T-helper 1 cell treated with Interleukin-12 subunit alpha and Interleukin-12 subunit beta and Interleukin-4 antibody, amounts not matched to agents 30 μg/mL and 1 μg/mL, for 36 hours (primary cell): ENCODE measurements around the gene MBD3L2.
"Not testable (repeated sequence)": the region's sequence is repeated elsewhere in the genome, so short reads cannot be mapped to it uniquely, and the experiment has no call there.

Experiments used
- H3K27ac Mint-ChIP-seq: one replicate; pipeline ENCODE4 v1.8.0; 2021; ENCODE audit warnings: mild to moderate bottlenecking, mixed read lengths
- H3K27me3 Mint-ChIP-seq: one replicate; pipeline ENCODE4 v1.8.0; 2021; ENCODE audit warnings: low read depth, mixed read lengths
- H3K36me3 Mint-ChIP-seq: one replicate; pipeline ENCODE4 v1.8.0; 2021; ENCODE audit warnings: low read depth, mixed read lengths
- H3K4me1 Mint-ChIP-seq: one replicate; pipeline ENCODE4 v1.8.0; 2021; ENCODE audit warnings: low read depth, mixed read lengths
- H3K4me3 Mint-ChIP-seq: one replicate; pipeline ENCODE4 v1.8.0; 2021; ENCODE audit warnings: mild to moderate bottlenecking, moderate library complexity, mixed read lengths
- H3K9me3 Mint-ChIP-seq: one replicate; pipeline ENCODE4 v1.8.0; 2021; ENCODE audit warnings: mixed read lengths

The MBD3L2 gene

GRCh38 chr19:7051421-7051820, 2.3 kb downstream of the MBD3L2 start:
- H3K27ac Mint-ChIP-seq, H3K4me1 Mint-ChIP-seq, H3K36me3 Mint-ChIP-seq, H3K27me3 Mint-ChIP-seq, H3K9me3 Mint-ChIP-seq, H3K4me3 Mint-ChIP-seq: not testable (repeated sequence)

- not testable (repeated sequence) for H3K36me3 Mint-ChIP-seq, H3K27ac Mint-ChIP-seq, H3K27me3 Mint-ChIP-seq, H3K4me1 Mint-ChIP-seq, H3K4me3 Mint-ChIP-seq, H3K9me3 Mint-ChIP-seq
Observed at GRCh38 chr19:7052896-7053295, 3.8 kb downstream of the MBD3L2 start.

GRCh38 chr19:7054635-7055368, 5.7 kb downstream of the MBD3L2 start:
- H3K36me3 Mint-ChIP-seq, H3K4me3 Mint-ChIP-seq: not testable (repeated sequence)

GRCh38 chr19:7055679-7056078, 6.6 kb downstream of the MBD3L2 start:
- not testable (repeated sequence) for H3K9me3 Mint-ChIP-seq, H3K27me3 Mint-ChIP-seq, H3K36me3 Mint-ChIP-seq, H3K27ac Mint-ChIP-seq, H3K4me3 Mint-ChIP-seq, H3K4me1 Mint-ChIP-seq

More at GRCh38 chr19:7054635-7055368, 5.7 kb downstream of the MBD3L2 start:
- H3K4me1 Mint-ChIP-seq, H3K27ac Mint-ChIP-seq, H3K9me3 Mint-ChIP-seq, H3K27me3 Mint-ChIP-seq: not testable (repeated sequence)

- H3K27me3 Mint-ChIP-seq, H3K9me3 Mint-ChIP-seq, H3K27ac Mint-ChIP-seq, H3K36me3 Mint-ChIP-seq, H3K4me1 Mint-ChIP-seq, H3K4me3 Mint-ChIP-seq: not testable (repeated sequence)
Observed at GRCh38 chr19:7056371-7056770, 7.2 kb downstream of the MBD3L2 start.

- not testable (repeated sequence) for H3K4me3 Mint-ChIP-seq, H3K9me3 Mint-ChIP-seq, H3K36me3 Mint-ChIP-seq, H3K27ac Mint-ChIP-seq, H3K4me1 Mint-ChIP-seq, H3K27me3 Mint-ChIP-seq
Observed at GRCh38 chr19:7058576-7058975, 9.5 kb downstream of the MBD3L2 start, which contains the start of gene MBD3L3. TSS of gene MBD3L3 (minus strand) at chr19:7058676. CDS start at chr19:7058605, 71 bp downstream.

GRCh38 chr19:7059977-7060376, 10.9 kb downstream of the MBD3L2 start:
- H3K27me3 Mint-ChIP-seq, H3K4me1 Mint-ChIP-seq, H3K36me3 Mint-ChIP-seq, H3K4me3 Mint-ChIP-seq, H3K27ac Mint-ChIP-seq, H3K9me3 Mint-ChIP-seq: not testable (repeated sequence)

- no peaks in the 10 kb centered on the region for H3K27me3 Mint-ChIP-seq
- no peak overlapping the region for H3K27ac Mint-ChIP-seq
- no peak overlapping the region for H3K4me3 Mint-ChIP-seq
- H3K4me1 Mint-ChIP-seq = no peaks in the 10 kb centered on the region
- H3K9me3 Mint-ChIP-seq = no peaks in the 10 kb centered on the region
- no peaks in the 10 kb centered on the region for H3K36me3 Mint-ChIP-seq
Observed at GRCh38 chr19:7063339-7063738, 14.2 kb downstream of the MBD3L2 start.

- peaks cover 2% of the 10 kb centered on the region for H3K4me1 Mint-ChIP-seq
- no peaks in the 10 kb centered on the region for H3K27me3 Mint-ChIP-seq
- no peaks in the 10 kb centered on the region for H3K9me3 Mint-ChIP-seq
- H3K4me3 Mint-ChIP-seq = no peak overlapping the region
- H3K27ac Mint-ChIP-seq = no peak overlapping the region
- H3K36me3 Mint-ChIP-seq = no peaks in the 10 kb centered on the region
Observed at GRCh38 chr19:7063764-7064418, 14.8 kb downstream of the MBD3L2 start.

GRCh38 chr19:7067122-7067521, 18.0 kb downstream of the MBD3L2 start:
- not testable (repeated sequence) for H3K36me3 Mint-ChIP-seq, H3K4me1 Mint-ChIP-seq, H3K4me3 Mint-ChIP-seq, H3K9me3 Mint-ChIP-seq, H3K27me3 Mint-ChIP-seq, H3K27ac Mint-ChIP-seq

GRCh38 chr19:7067716-7068115, 18.6 kb downstream of the MBD3L2 start:
- H3K4me1 Mint-ChIP-seq = peaks cover 12% of the 10 kb centered on the region
- no peaks in the 10 kb centered on the region for H3K27me3 Mint-ChIP-seq
- H3K27ac Mint-ChIP-seq = no peak overlapping the region
- H3K4me3 Mint-ChIP-seq = no peak overlapping the region
- H3K9me3 Mint-ChIP-seq = peaks cover 5% of the 10 kb centered on the region
- peaks cover 11% of the 10 kb centered on the region for H3K36me3 Mint-ChIP-seq

GRCh38 chr19:7068599-7068998, 19.5 kb downstream of the MBD3L2 start:
- Mint-ChIP-seq H3K36me3 (peaks cover 16% of the 10 kb centered on the region), H3K27me3 (no peaks in the 10 kb centered on the region), H3K4me3 (peak overlapping the region; percentile 96), H3K4me1 (peaks cover 13% of the 10 kb centered on the region), H3K9me3 (peaks cover 5% of the 10 kb centered on the region), H3K27ac (peak overlapping the region; percentile 94)

GRCh38 chr19:7069042-7069903, 20.2 kb downstream of the MBD3L2 start, which contains the start of gene ZNF557:
TSS of gene ZNF557 (plus strand) at chr19:7069703. CDS start at chr19:7075075, 5,372 bp downstream.
- Mint-ChIP-seq H3K27ac (peak within 1 kb of the TSS; percentile 94), H3K4me1 (peaks cover 13% of the 10 kb centered on the region), H3K36me3 (peaks cover 23% of the 10 kb centered on the region), H3K4me3 (peak within 1 kb of the TSS; percentile 96), H3K9me3 (peaks cover 7% of the 10 kb centered on the region), H3K27me3 (no peaks in the 10 kb centered on the region)

GRCh38 chr19:7069904-7070226, 20.7 kb downstream of the MBD3L2 start:
- peaks cover 10% of the 10 kb centered on the region for H3K9me3 Mint-ChIP-seq
- H3K27ac Mint-ChIP-seq = peak overlapping the region; percentile 94
- peaks cover 29% of the 10 kb centered on the region for H3K36me3 Mint-ChIP-seq
- H3K27me3 Mint-ChIP-seq = no peaks in the 10 kb centered on the region
- H3K4me3 Mint-ChIP-seq = peak overlapping the region; percentile 96
- peaks cover 13% of the 10 kb centered on the region for H3K4me1 Mint-ChIP-seq

- Mint-ChIP-seq H3K9me3 (peaks cover 29% of the 10 kb centered on the region), H3K4me3 (peak overlapping the region; percentile 71), H3K4me1 (peaks cover 13% of the 10 kb centered on the region), H3K27me3 (no peaks in the 10 kb centered on the region), H3K36me3 (peaks cover 56% of the 10 kb centered on the region), H3K27ac (no peak overlapping the region)
Observed at GRCh38 chr19:7072541-7072940, 23.4 kb downstream of the MBD3L2 start.
